Skeletal muscle satellite cell (primary cell): Measurements from ENCODE around the gene LGALS3BP. TPM values are rescaled to one million over a fixed set of nuclear protein-coding genes. Genes with fewer than 3 reads are reported as not detected.
A peak's percentile ranks its signal among the peaks of the same experiment; 100 is the strongest.

Source experiments
- H3K27me3 ChIP-seq: 2 replicates; pipeline ENCODE4 v1.7.0; 2013; ENCODE audit warnings: low read length; ENCODE audit not compliant: control insufficient read depth, insufficient read depth
- H3K36me3 ChIP-seq: 2 replicates; pipeline ENCODE4 v1.7.0; 2013; ENCODE audit warnings: mild to moderate bottlenecking, control low read depth, low read length; ENCODE audit not compliant: insufficient read depth
- H3K4me1 ChIP-seq: 2 replicates; pipeline ENCODE4 v1.7.0; 2013; ENCODE audit warnings: low read length; ENCODE audit not compliant: control insufficient read depth, insufficient read depth
- H3K4me2 ChIP-seq: 2 replicates; pipeline ENCODE4 v1.7.0; 2013; ENCODE audit warnings: mild to moderate bottlenecking, low read length
- H3K4me3 ChIP-seq: 2 replicates; pipeline ENCODE4 v1.7.0; 2013; ENCODE audit warnings: low read length
- H3K9ac ChIP-seq: 2 replicates; pipeline ENCODE4 v1.7.0; 2013; ENCODE audit warnings: mild to moderate bottlenecking, low read depth, low read length, moderate library complexity
- H3K9me3 ChIP-seq: replicated peaks from 2 replicates; pipeline ENCODE4 v1.7.0; 2013; ENCODE audit warnings: mild to moderate bottlenecking, control low read depth, low read length
- total RNA-seq: library from RNA; depleted of rRNA; stranded (reverse); fragments of >200 nt; gene quantifications from 2 replicates; pipeline ENCODE4 v1.2.3, GENCODE V29; 2012; rRNA removed

The LGALS3BP gene, protein sequence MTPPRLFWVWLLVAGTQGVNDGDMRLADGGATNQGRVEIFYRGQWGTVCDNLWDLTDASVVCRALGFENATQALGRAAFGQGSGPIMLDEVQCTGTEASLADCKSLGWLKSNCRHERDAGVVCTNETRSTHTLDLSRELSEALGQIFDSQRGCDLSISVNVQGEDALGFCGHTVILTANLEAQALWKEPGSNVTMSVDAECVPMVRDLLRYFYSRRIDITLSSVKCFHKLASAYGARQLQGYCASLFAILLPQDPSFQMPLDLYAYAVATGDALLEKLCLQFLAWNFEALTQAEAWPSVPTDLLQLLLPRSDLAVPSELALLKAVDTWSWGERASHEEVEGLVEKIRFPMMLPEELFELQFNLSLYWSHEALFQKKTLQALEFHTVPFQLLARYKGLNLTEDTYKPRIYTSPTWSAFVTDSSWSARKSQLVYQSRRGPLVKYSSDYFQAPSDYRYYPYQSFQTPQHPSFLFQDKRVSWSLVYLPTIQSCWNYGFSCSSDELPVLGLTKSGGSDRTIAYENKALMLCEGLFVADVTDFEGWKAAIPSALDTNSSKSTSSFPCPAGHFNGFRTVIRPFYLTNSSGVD
- total RNA-seq = 306 and 332 TPM in 2 replicates

DNA sequence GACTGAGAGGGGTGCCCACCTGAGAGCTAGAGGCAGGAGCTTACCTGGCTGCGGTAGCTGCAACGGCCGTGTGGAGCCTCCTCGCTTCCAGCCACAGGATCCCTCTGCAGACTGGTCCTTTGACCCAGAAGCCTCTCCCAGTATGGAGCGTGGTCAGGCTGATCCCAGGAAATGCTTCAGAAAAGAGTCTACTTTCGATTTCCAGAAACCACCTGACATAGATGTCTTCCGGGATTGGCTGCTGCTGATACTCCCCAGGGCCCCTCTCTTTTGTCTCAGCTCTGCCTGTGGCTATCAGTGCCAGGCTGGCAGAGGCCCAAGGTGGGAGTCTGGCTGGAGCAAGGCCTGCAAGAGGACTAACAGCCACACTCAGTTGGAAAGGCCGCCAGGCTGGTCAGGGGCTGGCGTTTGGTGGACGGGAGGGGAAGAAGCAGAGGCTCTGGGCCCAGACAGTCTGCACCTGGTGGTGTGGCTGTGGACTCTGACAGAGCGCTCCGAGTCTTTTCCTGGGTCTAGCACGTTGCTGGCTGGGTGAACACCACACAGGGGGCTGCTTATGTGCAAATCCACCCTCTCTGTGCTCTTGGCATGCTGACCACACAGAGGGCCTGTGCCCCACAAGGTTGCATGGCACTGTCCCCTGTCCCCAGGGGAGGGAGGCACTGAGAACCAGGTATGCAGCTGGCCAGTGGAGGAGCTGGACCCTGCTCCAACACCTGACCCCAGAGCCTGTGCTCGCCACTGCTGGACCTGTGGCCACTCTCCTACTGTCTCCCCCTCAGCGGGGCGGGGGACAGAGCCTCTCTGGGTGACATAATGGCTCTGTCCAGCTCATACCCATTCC, at the start of gene LGALS3BP:
LGALS3BP (minus strand) TSS at position 144 of the 844 bp plus-strand sequence. CDS start 2,732 bp downstream, outside the sequence.
- peak within 1 kb of the TSS; percentile 59 for H3K9ac ChIP-seq
- peak within 1 kb of the TSS; percentile 78 for H3K4me2 ChIP-seq
- peaks cover 41% of the 10 kb centered on the region for H3K4me1 ChIP-seq
- H3K9me3 ChIP-seq = no peaks in the 10 kb centered on the region
- H3K4me3 ChIP-seq = peak within 1 kb of the TSS; percentile 68
- H3K36me3 ChIP-seq = peaks cover 15% of the 10 kb centered on the region
- H3K27me3 ChIP-seq = no peaks in the 10 kb centered on the region

DNA sequence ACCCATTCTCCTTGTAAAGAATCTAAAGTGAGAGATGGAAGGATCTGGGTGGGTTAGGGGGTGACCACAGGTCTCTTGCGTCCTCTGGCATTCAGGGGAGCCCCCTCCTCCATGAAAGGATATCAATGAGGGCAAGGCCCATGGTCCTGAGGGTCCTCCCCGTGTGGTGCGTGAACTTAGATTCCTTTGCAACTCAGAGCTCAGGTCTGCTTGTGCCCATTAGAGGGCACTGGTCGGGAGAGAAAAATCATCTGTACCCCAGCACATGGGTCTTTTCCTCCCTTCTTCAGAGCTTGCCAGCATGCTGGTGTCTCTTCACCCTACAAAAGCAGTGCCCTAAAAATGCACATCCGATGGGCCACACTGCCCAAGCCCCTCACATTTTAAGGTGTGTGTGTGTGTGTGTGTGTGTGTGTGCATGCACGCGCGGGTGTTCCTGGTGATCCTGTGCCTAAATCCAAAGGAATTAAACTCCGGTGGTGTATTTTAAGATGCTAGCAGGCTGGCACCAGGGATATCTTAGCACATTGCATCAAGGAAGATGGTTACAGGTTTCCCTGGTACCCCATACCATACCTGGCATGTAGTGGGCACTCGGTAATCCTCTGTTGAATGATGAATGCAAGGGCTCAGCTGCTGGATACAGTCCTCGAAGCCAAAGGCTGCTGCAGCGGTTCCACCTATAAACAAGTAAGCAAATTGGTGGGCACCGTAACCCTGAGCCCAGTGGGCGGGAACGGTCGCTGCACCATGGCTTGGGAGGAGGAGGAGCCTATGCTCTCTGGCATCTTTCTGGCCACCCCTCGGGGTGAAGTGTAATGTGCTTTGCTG, 49.0 kb upstream of the LGALS3BP start:
- Histone ChIP-seq H3K9ac (no peak overlapping the region), H3K27me3 (peaks cover 32% of the 10 kb centered on the region), H3K4me2 (peak overlapping the region; percentile 84)

GRCh38 chr17:79027925-79028491, 48.3 kb upstream of the LGALS3BP start:
- H3K9ac ChIP-seq = peak overlapping the region; percentile 55
- peaks cover 38% of the 10 kb centered on the region for H3K27me3 ChIP-seq
- peaks cover 56% of the 10 kb centered on the region for H3K4me1 ChIP-seq
- no peaks in the 10 kb centered on the region for H3K9me3 ChIP-seq
- no peaks in the 10 kb centered on the region for H3K36me3 ChIP-seq
- peak overlapping the region; percentile 84 for H3K4me2 ChIP-seq
- H3K4me3 ChIP-seq = peak overlapping the region; percentile 36

More for the DNA sequence above, 49.0 kb upstream of the LGALS3BP start:
- H3K36me3 ChIP-seq = no peaks in the 10 kb centered on the region
- H3K9me3 ChIP-seq = no peaks in the 10 kb centered on the region
- peaks cover 57% of the 10 kb centered on the region for H3K4me1 ChIP-seq
- peak overlapping the region; percentile 36 for H3K4me3 ChIP-seq

DNA sequence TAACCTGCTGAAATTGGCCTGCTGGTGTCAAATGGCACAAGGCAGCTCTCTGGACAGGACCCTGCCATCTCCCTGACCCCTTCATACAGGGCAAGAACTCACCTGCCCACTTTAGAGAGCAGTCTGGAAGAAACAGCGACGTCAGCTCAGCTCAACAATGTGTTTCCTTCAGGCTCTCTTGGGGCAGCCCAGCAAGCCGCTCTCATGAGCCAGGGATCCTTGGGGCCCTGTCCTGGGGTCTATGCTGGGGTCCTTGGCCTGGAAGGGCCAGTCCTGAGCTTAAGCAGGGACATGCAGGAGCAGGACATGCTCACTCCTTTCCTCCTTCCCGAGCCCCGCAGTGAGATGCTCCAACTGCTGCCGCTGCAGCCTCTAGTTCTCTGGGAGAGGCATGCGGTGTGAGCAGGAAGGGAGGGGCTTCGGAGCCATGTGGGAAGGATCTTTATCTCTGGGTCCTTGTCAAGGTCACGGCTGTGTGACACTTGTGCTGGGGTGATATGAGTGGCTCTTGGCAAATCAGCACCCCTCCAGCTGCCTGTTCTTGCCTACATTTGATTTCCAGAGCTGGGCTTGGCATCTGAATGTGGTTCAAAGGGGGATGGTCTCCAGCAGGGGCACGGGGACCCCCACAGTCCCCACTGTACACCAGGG, 47.7 kb upstream of the LGALS3BP start:
- Histone ChIP-seq H3K4me2 (peak overlapping the region; percentile 84), H3K4me1 (peaks cover 56% of the 10 kb centered on the region), H3K9me3 (no peaks in the 10 kb centered on the region), H3K4me3 (peak overlapping the region; percentile 36), H3K9ac (peak overlapping the region; percentile 55), H3K27me3 (peaks cover 43% of the 10 kb centered on the region), H3K36me3 (no peaks in the 10 kb centered on the region)

- H3K27me3 ChIP-seq = peaks cover 37% of the 10 kb centered on the region
- H3K4me2 ChIP-seq = peak overlapping the region; percentile 84
- H3K4me3 ChIP-seq = peak overlapping the region; percentile 60
- H3K36me3 ChIP-seq = no peaks in the 10 kb centered on the region
- H3K9me3 ChIP-seq = no peaks in the 10 kb centered on the region
- H3K9ac ChIP-seq = peak overlapping the region; percentile 55
- H3K4me1 ChIP-seq = peaks cover 56% of the 10 kb centered on the region
Observed at GRCh38 chr17:79026376-79027273, 46.9 kb upstream of the LGALS3BP start.

DNA sequence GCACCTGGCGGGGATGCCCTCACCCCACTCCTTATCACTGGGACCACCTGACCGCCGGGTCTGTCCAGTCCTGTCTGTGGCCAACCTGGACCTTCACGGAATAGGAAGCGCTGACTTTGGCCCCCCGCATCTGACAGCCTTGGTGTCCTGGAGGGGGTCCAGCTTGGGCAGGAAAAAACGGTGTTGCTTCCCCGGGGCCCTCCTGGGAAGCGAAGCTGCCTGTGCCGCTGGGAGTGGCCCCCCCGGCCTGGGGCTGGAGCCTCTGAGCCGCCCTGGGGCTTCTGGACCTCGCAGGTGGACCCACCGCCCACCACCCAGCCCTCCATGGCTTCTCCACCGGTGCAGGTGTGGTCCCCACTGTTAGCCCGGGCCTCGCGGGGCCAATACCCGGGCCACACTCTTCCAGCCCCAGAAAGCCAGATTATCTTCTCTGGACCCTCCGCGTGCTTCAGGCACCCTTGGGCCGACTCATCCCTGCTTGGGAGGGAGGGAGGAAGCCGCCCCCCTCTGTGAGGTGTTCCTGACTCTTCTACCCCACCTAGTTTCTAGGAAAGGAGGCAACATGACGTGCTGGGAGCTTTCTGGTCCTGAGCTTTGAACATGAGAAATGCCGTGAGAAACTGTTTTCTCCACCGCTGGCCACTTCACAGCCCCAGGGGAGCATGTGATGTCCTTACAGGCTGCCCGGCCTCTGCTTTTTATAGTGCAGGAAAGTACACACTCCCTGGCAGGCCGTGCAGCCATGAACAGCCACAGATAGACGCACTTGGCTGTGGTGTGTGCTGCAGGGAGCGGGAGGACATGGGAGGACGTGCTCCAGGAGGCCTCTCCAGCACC, 45.4 kb upstream of the LGALS3BP start:
- H3K4me1 ChIP-seq = peaks cover 58% of the 10 kb centered on the region

DNA sequence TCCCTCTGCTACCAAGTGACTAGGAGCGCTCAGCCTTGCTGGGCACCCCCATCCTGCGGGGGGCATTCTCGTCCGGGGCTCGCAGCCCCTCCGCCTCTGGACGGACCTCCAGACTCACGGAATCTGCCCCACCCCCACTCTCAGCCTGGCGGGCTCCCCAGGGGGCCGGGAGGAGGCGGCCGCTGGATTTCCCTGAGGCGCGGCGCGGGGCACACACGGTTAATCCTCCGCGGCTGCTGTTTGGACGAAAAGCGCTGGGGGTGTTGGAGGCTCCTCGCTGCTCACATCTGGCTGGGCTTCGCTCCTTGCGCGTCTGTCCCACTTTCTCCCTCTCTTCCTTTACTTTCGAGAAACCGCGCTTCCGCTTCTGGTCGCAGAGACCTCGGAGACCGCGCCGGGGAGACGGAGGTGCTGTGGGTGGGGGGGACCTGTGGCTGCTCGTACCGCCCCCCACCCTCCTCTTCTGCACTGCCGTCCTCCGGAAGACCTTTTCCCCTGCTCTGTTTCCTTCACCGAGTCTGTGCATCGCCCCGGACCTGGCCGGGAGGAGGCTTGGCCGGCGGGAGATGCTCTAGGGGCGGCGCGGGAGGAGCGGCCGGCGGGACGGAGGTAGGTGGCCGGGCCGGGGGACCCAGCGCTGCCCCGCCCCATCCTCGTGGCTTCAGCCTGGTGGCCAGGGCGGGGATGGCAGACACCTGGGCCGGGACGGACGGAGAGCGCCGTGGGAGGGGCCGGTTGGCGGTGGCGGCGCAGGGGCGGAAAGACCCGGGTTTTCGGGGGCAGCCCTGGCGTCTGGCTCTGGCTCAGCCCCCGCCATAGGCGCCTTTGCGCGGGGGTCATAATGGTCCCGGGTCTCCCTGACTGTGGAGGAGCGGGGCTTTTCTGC, 44.4 kb upstream of the LGALS3BP start, which contains the start of gene C1QTNF1:
C1QTNF1 (plus strand) TSS at position 284 of the 886 bp plus-strand sequence. CDS start 19,800 bp downstream, outside the sequence.
- Histone ChIP-seq H3K36me3 (no peaks in the 10 kb centered on the region), H3K9me3 (no peaks in the 10 kb centered on the region), H3K4me1 (peaks cover 57% of the 10 kb centered on the region), H3K9ac (peak within 1 kb of the TSS; percentile 50), H3K27me3 (peaks cover 47% of the 10 kb centered on the region), H3K4me2 (peak within 1 kb of the TSS; percentile 83), H3K4me3 (peak within 1 kb of the TSS; percentile 70)

More for the DNA sequence above, 45.4 kb upstream of the LGALS3BP start:
- H3K36me3 ChIP-seq = no peaks in the 10 kb centered on the region
- H3K9me3 ChIP-seq = no peaks in the 10 kb centered on the region
- peak overlapping the region; percentile 83 for H3K4me2 ChIP-seq
- H3K27me3 ChIP-seq = peaks cover 48% of the 10 kb centered on the region
- H3K4me3 ChIP-seq = peak overlapping the region; percentile 70
- peak overlapping the region; percentile 50 for H3K9ac ChIP-seq

DNA sequence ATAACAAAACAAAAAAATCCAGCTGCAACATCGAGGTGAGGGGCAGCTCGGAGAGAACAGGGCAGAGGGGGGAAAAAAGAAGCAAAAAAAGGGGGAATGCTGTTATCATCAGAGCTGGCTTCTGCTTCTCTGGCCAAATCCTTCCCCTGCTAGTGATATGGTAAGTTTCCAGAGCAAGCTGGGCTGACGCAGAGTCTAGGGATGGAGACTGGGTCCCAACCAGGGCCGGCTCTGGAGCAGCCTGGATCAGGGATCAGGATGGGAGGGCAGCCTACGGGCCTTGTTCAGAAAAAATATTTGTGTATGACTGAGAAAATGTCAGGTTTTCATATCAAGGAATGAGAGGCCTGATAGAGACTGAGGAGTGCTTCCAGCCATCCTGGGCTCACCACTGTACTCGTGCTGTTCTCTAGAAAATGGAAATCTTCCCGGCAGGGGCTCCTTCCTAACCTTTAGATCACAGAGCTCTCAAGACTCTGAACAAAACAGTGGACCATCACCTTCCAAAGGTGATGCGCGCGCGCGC, 43.5 kb upstream of the LGALS3BP start:
- Histone ChIP-seq H3K27me3 (peaks cover 44% of the 10 kb centered on the region), H3K9ac (no peak overlapping the region), H3K36me3 (no peaks in the 10 kb centered on the region), H3K9me3 (no peaks in the 10 kb centered on the region), H3K4me2 (no peak overlapping the region), H3K4me1 (peaks cover 52% of the 10 kb centered on the region), H3K4me3 (no peak overlapping the region)
